ENCODE data around the gene PRRC2B.

Gene PRRC2B

DNA sequence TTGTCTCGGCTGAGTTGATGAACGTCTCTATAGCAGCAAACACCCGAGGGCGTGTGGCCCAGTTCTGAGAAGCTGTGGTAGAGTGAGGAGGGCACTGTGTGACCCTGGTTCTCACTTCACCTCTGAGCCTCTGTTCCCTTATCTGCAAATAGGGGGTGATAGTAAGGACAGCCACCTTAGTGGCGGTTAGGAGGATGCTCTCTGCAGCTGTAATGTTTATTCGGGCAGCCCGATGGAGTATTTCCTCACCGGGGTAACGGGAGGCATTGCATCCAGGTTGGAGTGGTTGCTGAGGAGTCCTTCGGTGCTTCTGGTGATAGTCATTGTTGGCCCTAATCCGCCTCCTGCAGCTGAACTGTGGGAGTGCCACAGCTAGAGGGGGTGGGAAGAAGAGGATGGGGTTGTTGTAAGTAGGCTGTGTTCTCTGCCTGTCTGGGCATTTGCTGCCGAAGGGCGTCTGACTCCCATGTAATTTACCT is 13.9 kb downstream of the PRRC2B start:
- no peak for DNase-seq (ENCODE audit: low read depth, low spot score)

- no peak for DNase-seq (ENCODE audit: low read depth, low spot score)
Observed at GRCh38 chr9:131409458-131409992, 15.6 kb downstream of the PRRC2B start.

- no peak for DNase-seq (ENCODE audit: low read depth, low spot score)
Observed at GRCh38 chr9:131410044-131410491, 16.2 kb downstream of the PRRC2B start.

GRCh38 chr9:131411719-131412681 is 18.1 kb downstream of the PRRC2B start:
- DNase-seq (ENCODE audit: low read depth, low spot score) = no peak

DNA sequence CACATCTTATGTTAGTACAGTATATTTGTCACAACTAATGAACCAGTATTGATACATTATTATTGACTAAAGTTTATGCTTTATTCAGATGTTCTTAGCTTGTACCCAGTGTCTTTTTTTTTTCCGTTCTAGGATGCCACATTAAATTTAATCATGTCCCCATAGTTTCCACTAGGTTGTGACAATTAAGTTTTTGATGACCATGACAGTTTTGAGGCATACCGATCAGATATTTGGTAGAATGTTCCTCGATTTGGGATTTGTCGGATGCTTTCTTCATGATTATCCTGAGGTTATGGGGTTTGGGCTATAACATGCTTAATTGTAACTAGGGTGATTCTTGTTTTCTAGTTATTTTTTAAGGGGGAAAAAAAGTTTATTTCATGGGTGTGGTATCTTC is 22.6 kb downstream of the PRRC2B start:
- DNase-seq (ENCODE audit: low read depth, low spot score) = no peak

GRCh38 chr9:131417264-131418142 is 23.6 kb downstream of the PRRC2B start:
- no peak for DNase-seq (ENCODE audit: low read depth, low spot score)

DNA sequence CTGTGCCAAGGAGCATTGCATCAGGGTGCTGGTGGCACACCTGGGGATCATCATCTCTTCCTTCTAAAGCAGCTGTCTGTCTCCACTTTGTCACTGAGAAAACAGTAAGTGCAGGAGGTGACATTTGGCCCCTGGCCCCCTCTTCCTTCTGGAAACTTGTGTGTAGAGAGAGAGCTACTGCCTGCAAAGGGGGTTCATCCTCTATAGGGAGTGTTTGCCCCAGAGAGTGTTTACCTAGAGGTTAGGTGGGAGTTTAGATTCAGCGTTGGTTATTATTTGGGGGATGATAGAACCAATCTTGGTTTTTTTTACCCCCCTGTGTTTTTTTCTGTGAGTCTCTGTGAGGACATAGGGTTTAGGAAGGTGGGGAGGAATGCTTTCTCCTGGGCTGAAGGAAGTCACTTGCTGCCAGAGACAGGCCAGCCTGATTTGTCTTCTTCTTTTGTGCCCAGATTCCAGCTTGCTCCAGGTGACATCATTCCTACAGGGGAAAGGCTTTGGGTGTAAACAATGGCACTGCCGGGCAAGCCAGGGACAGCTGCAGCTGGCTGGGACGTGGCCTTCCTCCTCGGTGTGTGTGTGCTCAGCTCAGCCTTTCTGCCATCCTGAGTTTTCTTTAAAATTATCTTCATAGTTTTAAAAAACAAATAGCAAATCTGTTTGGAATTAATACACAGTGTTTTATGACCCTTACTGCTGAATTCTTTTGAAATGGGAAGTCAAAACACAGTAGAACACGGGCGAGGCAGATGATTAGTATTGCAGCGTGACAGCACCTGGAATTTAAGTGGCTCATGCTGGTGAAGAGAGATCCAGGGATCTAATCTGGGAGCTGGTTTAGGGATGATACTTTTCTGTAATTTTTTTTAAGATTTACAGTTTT is 24.5 kb downstream of the PRRC2B start:
- DNase-seq (ENCODE audit: low read depth, low spot score) = no peak

DNA sequence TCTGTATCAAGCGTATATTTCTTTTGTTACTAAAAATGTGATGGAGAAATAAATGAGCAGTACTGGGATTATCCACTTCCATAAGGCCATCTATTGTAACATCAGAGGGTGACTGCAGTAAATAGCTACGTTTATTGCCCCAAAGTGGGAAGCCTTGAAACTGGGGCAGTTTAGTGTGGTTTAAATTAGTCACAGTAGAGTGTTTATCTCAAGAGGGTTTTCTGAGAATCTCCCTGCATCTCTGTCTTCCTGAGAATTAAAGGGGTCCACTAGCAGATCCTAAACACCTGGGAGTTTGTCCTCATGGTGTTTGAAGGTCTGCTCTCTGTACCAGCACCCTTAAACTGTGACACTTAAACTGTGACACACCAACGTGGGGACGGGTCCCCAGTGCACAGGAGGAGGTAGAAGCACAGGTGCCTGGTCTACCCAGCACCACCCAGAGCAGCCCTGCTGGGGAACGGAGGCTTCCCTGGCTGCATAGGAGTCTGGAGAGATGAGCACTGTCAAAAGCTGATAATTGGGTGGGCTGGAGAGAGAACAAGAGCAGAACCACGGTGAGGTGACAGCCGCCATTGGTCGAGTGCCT is 25.2 kb downstream of the PRRC2B start:
- no peak for DNase-seq (ENCODE audit: low read depth, low spot score)

DNA sequence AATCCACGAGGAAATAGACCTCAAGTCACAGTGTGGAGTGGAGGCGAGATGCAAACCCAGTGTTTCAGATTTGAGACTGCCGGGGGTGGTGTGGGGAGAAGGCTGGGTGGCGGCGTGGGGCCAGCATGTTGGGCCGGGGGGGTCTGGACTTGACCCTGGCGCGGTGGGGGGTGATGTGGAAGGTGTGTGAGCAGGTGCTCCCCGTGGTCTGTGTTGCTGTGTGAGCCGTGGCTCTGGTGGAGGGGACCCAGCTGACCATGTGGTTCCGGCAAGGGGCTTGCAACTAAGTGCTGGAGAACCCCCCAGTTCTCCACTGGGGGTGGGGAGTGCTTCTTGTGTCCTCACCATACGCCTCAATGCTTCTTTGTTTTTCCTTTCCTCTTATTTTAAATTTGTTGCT is 25.8 kb downstream of the PRRC2B start:
- DNase-seq (ENCODE audit: low read depth, low spot score) = no peak

DNA sequence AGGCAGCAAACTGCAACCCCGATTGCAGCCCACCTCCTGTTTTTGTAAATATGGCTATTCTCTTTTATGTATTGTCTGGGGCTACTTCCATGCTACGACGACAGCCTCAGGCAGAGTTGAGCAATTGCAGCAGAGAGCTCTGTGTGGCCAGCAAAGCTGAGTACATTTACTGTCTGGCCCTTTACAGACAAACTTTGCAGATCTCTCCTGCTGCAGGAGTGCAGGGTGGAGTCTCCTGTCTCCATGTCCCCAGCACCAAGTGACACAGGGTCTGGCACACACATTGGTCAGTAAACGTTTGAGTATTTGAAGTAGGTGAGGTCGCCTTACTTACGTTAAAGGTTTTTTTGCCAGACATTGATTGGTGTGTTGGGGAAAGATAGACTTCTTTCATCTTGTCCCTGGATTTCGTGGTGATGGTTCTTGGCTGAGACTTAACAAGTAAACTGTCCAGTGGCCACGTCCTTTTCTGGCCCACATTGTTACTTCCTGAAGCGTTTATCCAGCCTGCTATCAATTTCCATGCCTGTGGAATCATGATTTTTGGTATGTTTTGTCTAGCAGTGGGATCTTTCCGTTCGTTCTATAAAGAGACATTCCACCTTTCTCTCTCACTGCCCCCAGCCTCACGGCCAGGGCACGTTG is 27.2 kb downstream of the PRRC2B start:
- DNase-seq (ENCODE audit: low read depth, low spot score) = no peak

DNA sequence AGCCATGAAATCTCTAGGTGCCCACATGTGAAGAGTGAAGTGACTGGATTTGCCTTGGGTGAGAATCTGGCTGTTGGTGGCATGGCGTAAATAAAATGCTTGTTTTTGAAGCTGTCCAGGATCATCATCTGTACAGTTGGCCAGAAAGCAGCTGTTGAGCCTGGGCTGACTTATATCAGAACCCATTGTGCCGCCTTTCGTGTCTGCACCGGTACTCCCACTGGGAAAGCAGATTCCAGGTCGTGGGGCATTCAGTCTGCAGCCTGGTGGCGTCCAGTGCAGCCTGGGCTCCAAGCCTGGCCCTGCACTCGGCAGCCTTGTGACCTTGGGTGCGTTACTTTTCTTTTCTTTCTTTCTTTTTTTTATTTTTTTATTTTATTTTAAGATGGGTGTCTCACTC is 27.8 kb downstream of the PRRC2B start:
- DNase-seq (ENCODE audit: low read depth, low spot score) = no peak

DNA sequence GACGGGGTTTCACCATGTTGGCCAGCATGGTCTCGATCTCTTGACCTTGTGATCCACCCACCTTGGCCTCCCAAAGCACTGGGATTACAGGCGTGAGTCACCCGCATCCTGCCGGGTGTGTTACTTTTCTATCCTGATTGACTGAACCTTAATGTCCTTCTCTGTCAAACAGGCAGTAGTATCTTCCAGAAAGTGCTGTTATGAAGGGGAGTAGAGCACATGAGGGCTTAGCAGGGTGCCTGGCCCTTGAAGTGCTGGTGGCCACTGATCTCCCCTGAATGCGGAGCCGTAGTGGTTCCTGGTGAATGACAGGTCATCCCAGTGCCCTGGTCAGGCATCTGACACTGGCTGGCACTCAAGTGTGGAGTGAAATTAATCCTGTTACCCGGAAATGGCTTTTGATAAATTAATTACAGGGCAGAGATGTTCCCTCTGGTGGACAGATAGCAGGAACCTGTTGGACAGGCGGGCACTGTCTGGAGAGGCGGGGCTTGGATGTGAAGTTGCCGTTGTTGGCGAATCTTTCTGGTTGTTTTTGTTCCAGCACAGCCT is 28.4 kb downstream of the PRRC2B start:
- no peak for DNase-seq (ENCODE audit: low read depth, low spot score)

- peak; percentile 71 for DNase-seq (ENCODE audit: low read depth, low spot score)
Observed at GRCh38 chr9:131423171-131423581, 29.3 kb downstream of the PRRC2B start.

- DNase-seq (ENCODE audit: low read depth, low spot score) = no peak
Observed at GRCh38 chr9:131426545-131426944, 32.7 kb downstream of the PRRC2B start.

DNA sequence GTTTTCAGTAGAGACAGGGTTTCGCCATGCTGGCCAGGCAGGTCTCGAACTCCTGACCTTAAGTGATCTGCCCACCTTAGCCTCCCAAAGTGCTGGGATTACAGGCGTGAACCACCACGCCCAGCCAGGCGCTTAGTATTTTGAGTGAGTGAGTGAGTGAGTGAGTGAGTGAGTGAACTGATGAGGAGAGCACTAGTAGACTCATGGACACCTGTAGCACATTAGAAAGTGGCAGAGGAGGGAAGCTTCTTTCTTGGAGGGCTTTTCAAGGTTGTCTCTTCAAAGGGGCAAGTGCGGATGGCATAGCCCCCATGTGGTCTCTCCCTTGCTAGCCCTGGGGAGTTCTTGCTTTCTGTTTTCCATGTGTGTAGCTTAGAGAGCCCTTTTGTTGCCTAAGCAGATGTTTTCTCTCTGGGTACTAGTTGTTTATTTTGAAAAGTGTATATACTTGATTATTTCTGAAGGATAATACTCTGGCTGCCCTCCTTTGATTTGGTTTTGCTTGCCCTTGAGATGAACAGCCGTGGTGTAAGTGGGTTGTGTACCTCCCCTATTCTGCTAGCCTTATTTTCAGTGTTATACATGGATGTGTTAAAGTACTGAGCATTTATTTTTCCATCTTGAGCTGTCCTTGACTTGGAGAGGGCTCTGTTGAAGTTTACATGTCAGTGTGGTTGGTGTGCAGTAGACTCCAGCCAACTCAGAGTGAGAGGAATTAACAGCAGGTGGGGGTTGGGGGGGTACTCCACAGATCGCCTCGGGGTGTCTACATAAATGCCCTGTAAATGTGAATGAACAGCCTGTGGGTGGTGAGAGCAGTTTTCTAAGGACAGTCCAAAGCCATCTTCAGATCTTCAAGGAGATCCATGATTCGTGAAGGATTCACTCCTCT is 35.5 kb downstream of the PRRC2B start:
- no peak for DNase-seq (ENCODE audit: low read depth, low spot score)

DNA sequence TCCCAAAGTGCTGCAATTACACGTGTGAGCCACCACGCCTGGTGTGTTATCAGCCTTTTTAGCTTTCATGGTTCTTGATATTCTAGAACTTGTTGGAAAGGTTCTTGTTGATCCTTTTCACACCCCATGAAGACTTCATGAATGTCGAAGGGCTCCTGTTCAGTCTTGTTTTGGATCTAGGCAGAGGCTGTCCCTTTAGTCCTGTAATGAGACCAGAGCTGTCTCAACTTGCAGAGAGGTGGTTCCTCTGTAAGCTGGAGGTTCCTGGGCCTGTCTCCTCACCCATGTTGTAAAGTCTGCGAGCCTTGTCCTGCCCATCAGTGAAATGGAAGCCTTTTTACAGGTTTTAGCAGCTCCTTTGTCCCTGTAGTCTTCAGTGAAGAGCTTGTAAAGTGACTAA is 38.2 kb downstream of the PRRC2B start:
- DNase-seq (ENCODE audit: low read depth, low spot score) = no peak

DNA sequence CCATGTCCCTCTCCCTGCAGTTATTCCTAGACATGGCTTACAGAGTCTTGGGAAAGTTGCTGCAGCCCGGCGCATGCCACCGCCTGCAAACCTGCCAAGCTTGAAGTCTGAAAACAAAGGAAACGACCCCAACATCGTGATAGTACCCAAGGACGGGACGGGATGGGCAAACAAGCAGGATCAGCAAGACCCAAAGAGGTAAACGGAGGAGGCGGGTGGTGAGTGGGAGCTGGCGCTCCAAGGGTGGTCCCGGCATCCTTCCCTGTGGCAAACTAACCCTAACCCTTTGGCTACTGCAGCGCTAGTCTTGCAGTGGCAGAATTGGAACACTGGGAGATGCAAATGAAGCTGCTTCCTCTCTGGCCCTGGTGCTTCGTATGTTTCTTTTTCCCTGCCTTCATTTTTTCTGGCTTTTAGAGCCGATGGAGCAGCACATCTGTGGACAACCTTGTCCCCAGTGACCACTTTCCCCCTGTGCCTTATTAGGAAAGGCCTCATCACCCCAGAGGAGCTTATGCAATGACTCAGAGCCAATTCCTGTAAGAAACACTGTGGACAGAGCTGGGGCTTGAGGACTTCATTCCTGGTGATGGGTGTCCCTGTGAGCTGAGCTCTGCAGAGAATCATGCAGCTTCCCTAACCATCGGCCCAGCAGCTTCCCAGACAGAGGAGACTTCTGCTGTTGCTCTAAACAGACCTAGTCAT is 38.9 kb downstream of the PRRC2B start:
- no peak for DNase-seq (ENCODE audit: low read depth, low spot score)

DNA sequence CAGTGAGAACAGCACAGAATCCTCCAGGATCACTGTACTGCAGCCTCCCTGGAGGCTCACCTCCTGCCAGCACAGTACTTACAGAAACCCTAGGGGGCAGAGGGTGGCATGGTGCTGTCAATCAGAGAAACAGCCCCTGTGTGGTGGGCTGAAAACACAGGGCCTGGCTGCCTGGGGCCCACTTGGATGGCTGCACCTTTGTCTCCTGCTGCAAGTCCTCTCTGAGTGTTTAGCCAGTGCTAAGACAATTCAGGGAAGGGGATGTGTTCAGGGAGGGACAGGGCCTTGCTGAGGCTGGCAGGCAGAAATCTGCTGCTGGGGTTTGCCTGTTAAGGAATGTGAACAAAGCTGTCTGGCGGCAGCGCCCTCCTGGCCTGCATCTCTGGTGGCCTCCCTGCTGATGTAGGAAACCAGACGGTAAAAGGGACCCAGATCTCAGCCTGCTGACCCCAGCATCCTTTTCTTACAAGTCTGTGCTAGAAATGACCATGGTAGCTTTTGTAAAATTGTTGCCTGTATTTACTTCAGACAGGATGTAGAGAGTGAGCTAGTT is 39.5 kb downstream of the PRRC2B start:
- DNase-seq (ENCODE audit: low read depth, low spot score) = no peak
